ENCODE results near the gene LMBR1. TPM values are rescaled to one million over a fixed set of nuclear protein-coding genes. Genes with fewer than 3 reads are reported as not detected.

The LMBR1 gene
- total and polyA plus RNA-seq, 2 donors (not counting 1 experiment from before 2014, with no cell fraction given), result 30.8 to 41.6 TPM

DNA sequence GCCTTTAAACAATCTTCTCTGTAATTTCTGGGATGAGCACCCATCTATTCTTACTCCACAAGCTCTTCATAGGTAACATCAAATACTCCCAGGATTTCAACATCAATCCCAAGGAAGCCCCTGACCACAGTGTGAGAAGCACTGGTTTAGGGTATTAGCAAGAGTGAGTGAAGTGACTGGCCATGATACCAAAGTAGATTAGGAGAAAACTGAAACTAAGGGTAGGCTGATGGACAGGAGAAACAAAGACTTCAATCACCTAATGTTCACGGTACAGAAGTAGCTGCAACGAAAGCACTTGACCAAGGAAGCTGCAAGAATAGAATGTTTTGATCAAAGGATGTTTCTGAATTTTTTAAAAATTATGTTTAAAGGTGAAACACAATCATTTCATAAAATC, 49.8 kb downstream of the LMBR1 start:
- TF ChIP-seq, protein P1, sequence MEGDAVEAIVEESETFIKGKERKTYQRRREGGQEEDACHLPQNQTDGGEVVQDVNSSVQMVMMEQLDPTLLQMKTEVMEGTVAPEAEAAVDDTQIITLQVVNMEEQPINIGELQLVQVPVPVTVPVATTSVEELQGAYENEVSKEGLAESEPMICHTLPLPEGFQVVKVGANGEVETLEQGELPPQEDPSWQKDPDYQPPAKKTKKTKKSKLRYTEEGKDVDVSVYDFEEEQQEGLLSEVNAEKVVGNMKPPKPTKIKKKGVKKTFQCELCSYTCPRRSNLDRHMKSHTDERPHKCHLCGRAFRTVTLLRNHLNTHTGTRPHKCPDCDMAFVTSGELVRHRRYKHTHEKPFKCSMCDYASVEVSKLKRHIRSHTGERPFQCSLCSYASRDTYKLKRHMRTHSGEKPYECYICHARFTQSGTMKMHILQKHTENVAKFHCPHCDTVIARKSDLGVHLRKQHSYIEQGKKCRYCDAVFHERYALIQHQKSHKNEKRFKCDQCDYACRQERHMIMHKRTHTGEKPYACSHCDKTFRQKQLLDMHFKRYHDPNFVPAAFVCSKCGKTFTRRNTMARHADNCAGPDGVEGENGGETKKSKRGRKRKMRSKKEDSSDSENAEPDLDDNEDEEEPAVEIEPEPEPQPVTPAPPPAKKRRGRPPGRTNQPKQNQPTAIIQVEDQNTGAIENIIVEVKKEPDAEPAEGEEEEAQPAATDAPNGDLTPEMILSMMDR (conservative IDR thresholded peaks at IDR 0.05 in 1 of 2, IDR thresholded peaks at IDR 0.05 in 1 of 2; ENCODE audit: low read depth in 1 of 2, low read length in 2 of 2), result no peak
- no peak for TF ChIP-seq EZH2 (IDR thresholded peaks at IDR 0.05; ENCODE audit: low read length, missing control alignments)
- no peaks in the 10 kb centered on the region for H3K4me1 ChIP-seq (ENCODE audit: control insufficient read depth, extremely low read depth, insufficient read depth, low read length)
- H2AFZ ChIP-seq (ENCODE audit: low read length), result no peak overlapping the region
- H3K4me2 ChIP-seq (ENCODE audit: extremely low read depth, insufficient read depth, low read length), result no peak overlapping the region
- H4K20me1 ChIP-seq (ENCODE audit: control insufficient read depth, extremely low read depth, insufficient read depth, low read length), result no peaks in the 10 kb centered on the region
- no peak overlapping the region for H3K9ac ChIP-seq (ENCODE audit: insufficient read depth, low read length)
- no peaks in the 10 kb centered on the region for H3K79me2 ChIP-seq (ENCODE audit: control insufficient read depth, insufficient read depth, low read length)
- no peaks in the 10 kb centered on the region for H3K9me3 ChIP-seq (ENCODE audit: control insufficient read depth, insufficient read depth, low read depth, low read length)
- H3K27ac ChIP-seq (ENCODE audit: insufficient read depth, low read length), result no peak overlapping the region
- DNase-seq (ENCODE audit: low read depth in 2 of 2), result no peak
- H3K36me3 ChIP-seq (ENCODE audit: control insufficient read depth, insufficient read depth, low read length), result no peaks in the 10 kb centered on the region
- no peaks in the 10 kb centered on the region for H3K27me3 ChIP-seq (ENCODE audit: control insufficient read depth, insufficient read depth, low read length)
- no peak overlapping the region for H3K4me3 ChIP-seq (replicated peaks in 1 of 4; ENCODE audit: control extremely low read depth in 1 of 4, insufficient read depth in 1 of 4, low read depth in 3 of 4, low read length in 4 of 4)

DNA sequence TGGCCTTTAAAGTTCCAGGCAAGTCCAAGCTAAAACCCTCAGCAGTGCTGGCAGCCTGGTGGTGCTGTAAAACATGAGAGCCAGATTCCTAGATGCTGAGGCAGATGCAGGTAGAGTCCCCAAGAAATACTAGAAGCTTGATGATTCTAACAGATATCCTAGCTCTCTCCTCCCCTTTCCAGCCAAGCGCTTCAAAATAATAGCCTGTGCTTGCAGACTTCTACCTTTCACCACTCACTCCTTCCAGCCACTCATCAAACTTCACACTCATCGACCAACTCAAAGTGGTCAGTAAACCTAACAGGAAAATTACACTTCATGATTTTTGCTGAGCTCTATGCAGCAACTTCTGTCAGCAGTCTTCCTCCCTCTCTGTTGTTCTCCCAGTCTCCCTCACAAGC, 50.2 kb downstream of the LMBR1 start:
- Histone ChIP-seq H2AFZ (ENCODE audit: low read length) (no peak overlapping the region), H3K36me3 (ENCODE audit: control insufficient read depth, insufficient read depth, low read length) (no peaks in the 10 kb centered on the region), H3K27ac (ENCODE audit: insufficient read depth, low read length) (no peak overlapping the region), H3K4me1 (ENCODE audit: control insufficient read depth, extremely low read depth, insufficient read depth, low read length) (no peaks in the 10 kb centered on the region), H3K27me3 (ENCODE audit: control insufficient read depth, insufficient read depth, low read length) (no peaks in the 10 kb centered on the region), H3K9me3 (ENCODE audit: control insufficient read depth, insufficient read depth, low read depth, low read length) (no peaks in the 10 kb centered on the region), H3K4me3 (replicated peaks in 1 of 4; ENCODE audit: control extremely low read depth in 1 of 4, insufficient read depth in 1 of 4, low read depth in 3 of 4, low read length in 4 of 4) (no peak overlapping the region), H3K9ac (ENCODE audit: insufficient read depth, low read length) (no peak overlapping the region), H3K79me2 (ENCODE audit: control insufficient read depth, insufficient read depth, low read length) (no peaks in the 10 kb centered on the region), H4K20me1 (ENCODE audit: control insufficient read depth, extremely low read depth, insufficient read depth, low read length) (no peaks in the 10 kb centered on the region), H3K4me2 (ENCODE audit: extremely low read depth, insufficient read depth, low read length) (no peak overlapping the region)
- no peak for TF ChIP-seq EZH2 (IDR thresholded peaks at IDR 0.05; ENCODE audit: low read length, missing control alignments)
- TF ChIP-seq, protein P1 (conservative IDR thresholded peaks at IDR 0.05 in 1 of 2, IDR thresholded peaks at IDR 0.05 in 1 of 2; ENCODE audit: low read depth in 1 of 2, low read length in 2 of 2), result no peak
- DNase-seq (ENCODE audit: low read depth in 2 of 2), result no peak

DNA sequence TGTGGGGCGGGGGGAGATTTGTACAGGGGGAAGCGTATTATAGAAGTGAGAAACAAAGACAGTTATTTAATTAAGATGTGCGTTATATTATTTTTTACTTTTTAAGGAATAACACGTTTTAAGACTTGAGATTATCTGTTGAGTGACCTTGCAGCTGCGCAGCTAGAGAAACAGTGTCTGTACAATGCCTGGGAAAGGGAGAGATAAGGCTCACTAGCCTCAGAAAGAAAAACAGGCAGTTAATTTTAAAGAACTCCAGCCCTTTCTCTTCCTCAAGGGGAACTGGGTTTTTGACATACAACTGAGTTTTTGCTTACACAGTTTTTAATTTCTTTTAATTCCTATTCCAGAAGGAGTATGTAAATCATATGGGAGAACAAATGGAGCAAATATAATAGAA, 50.7 kb downstream of the LMBR1 start:
- Histone ChIP-seq H3K27me3 (ENCODE audit: control insufficient read depth, insufficient read depth, low read length) (no peaks in the 10 kb centered on the region), H4K20me1 (ENCODE audit: control insufficient read depth, extremely low read depth, insufficient read depth, low read length) (no peaks in the 10 kb centered on the region), H3K4me2 (ENCODE audit: extremely low read depth, insufficient read depth, low read length) (no peak overlapping the region), H3K4me3 (replicated peaks in 1 of 4; ENCODE audit: control extremely low read depth in 1 of 4, insufficient read depth in 1 of 4, low read depth in 3 of 4, low read length in 4 of 4) (no peak overlapping the region), H2AFZ (ENCODE audit: low read length) (no peak overlapping the region), H3K9me3 (ENCODE audit: control insufficient read depth, insufficient read depth, low read depth, low read length) (no peaks in the 10 kb centered on the region), H3K36me3 (ENCODE audit: control insufficient read depth, insufficient read depth, low read length) (no peaks in the 10 kb centered on the region), H3K4me1 (ENCODE audit: control insufficient read depth, extremely low read depth, insufficient read depth, low read length) (no peaks in the 10 kb centered on the region), H3K27ac (ENCODE audit: insufficient read depth, low read length) (no peak overlapping the region), H3K9ac (ENCODE audit: insufficient read depth, low read length) (no peak overlapping the region), H3K79me2 (ENCODE audit: control insufficient read depth, insufficient read depth, low read length) (no peaks in the 10 kb centered on the region)
- TF ChIP-seq, protein P1 (conservative IDR thresholded peaks at IDR 0.05 in 1 of 2, IDR thresholded peaks at IDR 0.05 in 1 of 2; ENCODE audit: low read depth in 1 of 2, low read length in 2 of 2), result no peak
- TF ChIP-seq EZH2 (IDR thresholded peaks at IDR 0.05; ENCODE audit: low read length, missing control alignments), result no peak
- no peak for DNase-seq (ENCODE audit: low read depth in 2 of 2)

Data from fibroblast of lung (primary cell).